Hepatic stellate cell (primary cell): ENCODE data around the gene MCM7.

ENCODE experiments used
- DNase-seq: peaks from one replicate; pipeline ENCODE4 v3.0.0; 2011; ENCODE audit warnings: low spot score

MCM7 gene

GRCh38 chr7:100071018-100071723 lies 30.0 kb downstream of the MCM7 start:
- DNase-seq: no peak

GRCh38 chr7:100069991-100070390 lies 31.2 kb downstream of the MCM7 start:
- DNase-seq: no peak

GRCh38 chr7:100066953-100067352 lies 34.2 kb downstream of the MCM7 start:
- no peak for DNase-seq

- DNase-seq: peak; percentile 60
Measured at GRCh38 chr7:100065452-100066186, 35.6 kb downstream of the MCM7 start.

GRCh38 chr7:100064162-100064561 lies 37.0 kb downstream of the MCM7 start:
- no peak for DNase-seq

GRCh38 chr7:100063376-100063775 lies 37.8 kb downstream of the MCM7 start:
- no peak for DNase-seq

- DNase-seq: no peak
Measured at GRCh38 chr7:100061518-100062193, 39.5 kb downstream of the MCM7 start.

- DNase-seq: no peak
Measured at GRCh38 chr7:100059251-100059739, 41.9 kb downstream of the MCM7 start.

- DNase-seq: no peak
Measured at GRCh38 chr7:100057006-100057405, 44.2 kb downstream of the MCM7 start.

- DNase-seq: peak; percentile 84
Measured at GRCh38 chr7:100053215-100053614, 48.0 kb downstream of the MCM7 start.

GRCh38 chr7:100051611-100052010 lies 49.6 kb downstream of the MCM7 start:
- DNase-seq: no peak

- DNase-seq: peak; percentile 93
Measured at GRCh38 chr7:100049441-100050291, 51.5 kb downstream of the MCM7 start, which contains the start of gene ZSCAN21. TSS of gene ZSCAN21 (plus strand) at chr7:100049774. CDS start at chr7:100057007, 7,233 bp downstream.

- no peak for DNase-seq
Measured at GRCh38 chr7:100048680-100049079, 52.5 kb downstream of the MCM7 start.

- no peak for DNase-seq
Measured at GRCh38 chr7:100044718-100045117, 56.5 kb downstream of the MCM7 start.
